ENCODE results near the gene PITPNC1. TPM values are rescaled to one million over a fixed set of nuclear protein-coding genes. Genes with fewer than 3 reads are reported as not detected.

PITPNC1 gene
- total RNA-seq, 1 experiment from 2014 or later: 23.1 TPM

DNA sequence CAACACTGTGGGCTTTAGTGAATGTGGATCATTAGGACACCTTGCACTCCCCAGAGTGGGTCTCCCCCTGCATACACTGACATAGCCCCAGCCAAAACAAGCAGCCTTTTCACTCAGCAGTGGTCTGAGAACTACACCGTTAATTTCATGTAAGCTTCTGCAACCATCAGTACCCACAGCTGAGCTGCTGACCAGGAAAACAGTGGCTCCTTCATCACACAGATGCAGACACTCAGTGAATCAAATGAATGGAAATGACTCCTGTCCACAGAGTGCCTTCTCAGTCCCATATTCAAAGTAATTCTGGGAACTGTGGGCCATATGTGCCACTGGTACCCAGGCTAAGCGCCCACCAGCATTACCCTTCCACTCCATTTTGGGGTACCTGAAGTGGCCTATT lies 301.3 kb downstream of the PITPNC1 start:
- TF ChIP-seq, protein P1, sequence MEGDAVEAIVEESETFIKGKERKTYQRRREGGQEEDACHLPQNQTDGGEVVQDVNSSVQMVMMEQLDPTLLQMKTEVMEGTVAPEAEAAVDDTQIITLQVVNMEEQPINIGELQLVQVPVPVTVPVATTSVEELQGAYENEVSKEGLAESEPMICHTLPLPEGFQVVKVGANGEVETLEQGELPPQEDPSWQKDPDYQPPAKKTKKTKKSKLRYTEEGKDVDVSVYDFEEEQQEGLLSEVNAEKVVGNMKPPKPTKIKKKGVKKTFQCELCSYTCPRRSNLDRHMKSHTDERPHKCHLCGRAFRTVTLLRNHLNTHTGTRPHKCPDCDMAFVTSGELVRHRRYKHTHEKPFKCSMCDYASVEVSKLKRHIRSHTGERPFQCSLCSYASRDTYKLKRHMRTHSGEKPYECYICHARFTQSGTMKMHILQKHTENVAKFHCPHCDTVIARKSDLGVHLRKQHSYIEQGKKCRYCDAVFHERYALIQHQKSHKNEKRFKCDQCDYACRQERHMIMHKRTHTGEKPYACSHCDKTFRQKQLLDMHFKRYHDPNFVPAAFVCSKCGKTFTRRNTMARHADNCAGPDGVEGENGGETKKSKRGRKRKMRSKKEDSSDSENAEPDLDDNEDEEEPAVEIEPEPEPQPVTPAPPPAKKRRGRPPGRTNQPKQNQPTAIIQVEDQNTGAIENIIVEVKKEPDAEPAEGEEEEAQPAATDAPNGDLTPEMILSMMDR (conservative IDR thresholded peaks at IDR 0.05; ENCODE audit: low read depth, low read length): no peak
- TF ChIP-seq EZH2phosphoT487 (IDR thresholded peaks at IDR 0.05; ENCODE audit: borderline replicate concordance, low read length) (no peak), EZH2 (IDR thresholded peaks at IDR 0.05; ENCODE audit: low read length, unreplicated experiment) (no peak)
- Histone ChIP-seq H3K79me2 (ENCODE audit: low read length) (no peaks in the 10 kb centered on the region), H3K9ac (ENCODE audit: low read length) (no peak overlapping the region), H3K9me3 (ENCODE audit: low read length) (no peaks in the 10 kb centered on the region), H3K27ac (ENCODE audit: low read length) (no peak overlapping the region), H2AFZ (ENCODE audit: low read length) (no peak overlapping the region), H3K4me2 (ENCODE audit: low read length) (no peak overlapping the region), H4K20me1 (ENCODE audit: low read length) (no peaks in the 10 kb centered on the region), H3F3A (ENCODE audit: low read length, unreplicated experiment) (no peaks in the 10 kb centered on the region), H3K27me3 (ENCODE audit: low read length) (no peaks in the 10 kb centered on the region), H3K4me1 (ENCODE audit: insufficient read depth, low read length) (no peaks in the 10 kb centered on the region), H3K9me2 (replicated peaks; ENCODE audit: low read length) (no peaks in the 10 kb centered on the region), H3K36me3 (ENCODE audit: low read depth, low read length) (no peaks in the 10 kb centered on the region), H3K4me3 (ENCODE audit: low read length) (no peak overlapping the region)
- no TSS peak for BruUV-seq (replicated peaks)
- POLR2A ChIA-PET (ENCODE audit: unreplicated experiment): no interaction called here
- no peak for DNase-seq
- CTCF ChIA-PET: no interaction called here
- intact Hi-C loops (cut with micrococcal nuclease): no loop called here
- no peak for ATAC-seq

DNA sequence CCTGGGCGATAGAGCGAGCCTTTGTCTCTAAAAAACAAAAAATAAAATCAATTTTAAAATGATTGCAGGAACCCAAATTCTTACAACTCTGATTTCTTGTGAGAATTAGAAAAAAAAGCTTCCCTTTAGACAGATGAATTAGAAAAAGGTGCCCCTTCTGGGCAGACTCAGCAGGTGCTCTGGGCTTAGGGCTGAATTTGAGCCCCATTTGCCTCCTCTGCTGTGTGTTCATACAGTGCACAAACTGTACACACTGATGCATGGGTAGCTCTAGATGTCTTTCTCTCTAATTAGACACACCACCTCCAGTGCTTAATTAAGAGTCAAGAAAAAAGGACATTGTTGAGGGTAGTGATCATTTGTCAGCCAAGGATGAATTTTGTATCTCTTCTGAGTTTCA lies 302.1 kb downstream of the PITPNC1 start:
- Histone ChIP-seq H3K79me2 (ENCODE audit: low read length) (no peaks in the 10 kb centered on the region), H3K4me1 (ENCODE audit: insufficient read depth, low read length) (no peaks in the 10 kb centered on the region), H2AFZ (ENCODE audit: low read length) (no peak overlapping the region), H3K4me2 (ENCODE audit: low read length) (no peak overlapping the region), H3K9ac (ENCODE audit: low read length) (no peak overlapping the region), H3K27ac (ENCODE audit: low read length) (no peak overlapping the region), H3F3A (ENCODE audit: low read length, unreplicated experiment) (no peaks in the 10 kb centered on the region), H3K9me2 (replicated peaks; ENCODE audit: low read length) (no peaks in the 10 kb centered on the region), H4K20me1 (ENCODE audit: low read length) (no peaks in the 10 kb centered on the region), H3K9me3 (ENCODE audit: low read length) (no peaks in the 10 kb centered on the region), H3K36me3 (ENCODE audit: low read depth, low read length) (no peaks in the 10 kb centered on the region), H3K4me3 (ENCODE audit: low read length) (no peak overlapping the region), H3K27me3 (ENCODE audit: low read length) (no peaks in the 10 kb centered on the region)
- no TSS peak for BruUV-seq (replicated peaks)
- ChIA-PET CTCF (no interaction called here), POLR2A (ENCODE audit: unreplicated experiment) (no interaction called here)
- ATAC-seq (no peak), DNase-seq (no peak)
- TF ChIP-seq, protein P1 (conservative IDR thresholded peaks at IDR 0.05; ENCODE audit: low read depth, low read length): no peak
- TF ChIP-seq EZH2phosphoT487 (IDR thresholded peaks at IDR 0.05; ENCODE audit: borderline replicate concordance, low read length) (no peak), EZH2 (IDR thresholded peaks at IDR 0.05; ENCODE audit: low read length, unreplicated experiment) (no peak)
- intact Hi-C loops (cut with micrococcal nuclease): no loop called here

DNA sequence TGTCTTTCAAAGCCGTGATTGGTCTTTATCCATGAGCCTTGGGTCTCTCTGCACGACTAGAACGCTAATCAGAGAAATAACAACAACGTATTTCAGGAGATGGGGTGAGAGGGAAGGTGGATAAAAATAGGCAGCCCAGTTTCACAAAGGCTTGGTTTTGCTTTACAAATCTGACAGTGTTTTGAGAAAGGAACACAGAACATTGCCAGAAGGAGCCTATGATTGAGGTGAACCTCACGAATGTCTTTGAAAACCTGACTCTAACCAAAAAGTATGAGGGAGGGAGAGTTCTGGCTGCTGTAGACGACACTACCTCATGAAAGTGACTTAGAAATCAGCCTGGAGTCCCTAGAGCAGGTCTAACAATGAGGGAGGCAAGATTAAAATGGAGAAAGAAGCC lies 302.6 kb downstream of the PITPNC1 start:
- H3K4me1 ChIP-seq (ENCODE audit: insufficient read depth, low read length): no peaks in the 10 kb centered on the region
- no peaks in the 10 kb centered on the region for H3F3A ChIP-seq (ENCODE audit: low read length, unreplicated experiment)
- intact Hi-C loops (cut with micrococcal nuclease): no loop called here
- ChIA-PET CTCF (no interaction called here), POLR2A (ENCODE audit: unreplicated experiment) (no interaction called here)
- H3K4me3 ChIP-seq (ENCODE audit: low read length): no peak overlapping the region
- no peak overlapping the region for H3K27ac ChIP-seq (ENCODE audit: low read length)
- DNase-seq: no peak
- H4K20me1 ChIP-seq (ENCODE audit: low read length): no peaks in the 10 kb centered on the region
- H2AFZ ChIP-seq (ENCODE audit: low read length): no peak overlapping the region
- no peaks in the 10 kb centered on the region for H3K9me3 ChIP-seq (ENCODE audit: low read length)
- H3K36me3 ChIP-seq (ENCODE audit: low read depth, low read length): no peaks in the 10 kb centered on the region
- no peaks in the 10 kb centered on the region for H3K27me3 ChIP-seq (ENCODE audit: low read length)
- no peaks in the 10 kb centered on the region for H3K9me2 ChIP-seq (replicated peaks; ENCODE audit: low read length)
- BruUV-seq (replicated peaks): no TSS peak
- H3K79me2 ChIP-seq (ENCODE audit: low read length): no peaks in the 10 kb centered on the region
- no peak overlapping the region for H3K9ac ChIP-seq (ENCODE audit: low read length)
- no peak for ATAC-seq
- no peak overlapping the region for H3K4me2 ChIP-seq (ENCODE audit: low read length)
- no peak for TF ChIP-seq EZH2 (IDR thresholded peaks at IDR 0.05; ENCODE audit: low read length, unreplicated experiment)
- no peak for TF ChIP-seq EZH2phosphoT487 (IDR thresholded peaks at IDR 0.05; ENCODE audit: borderline replicate concordance, low read length)
- TF ChIP-seq, protein P1 (conservative IDR thresholded peaks at IDR 0.05; ENCODE audit: low read depth, low read length): no peak

Measured in PC-3 (cell line).